ENCODE data around the gene MXD1.

The MXD1 gene

GRCh38 chr2:69977186-69977585, 62.3 kb downstream of the MXD1 start:
- no peak for TF ChIP-seq CTCF (IDR thresholded peaks at IDR 0.05; ENCODE audit: insufficient read depth, low read depth, low read length, missing control alignments)
- DNase-seq (ENCODE audit: low read depth): no peak
- H3K4me3 ChIP-seq (ENCODE audit: low read length): no peak overlapping the region

GRCh38 chr2:69977906-69978482, 63.1 kb downstream of the MXD1 start:
- no peak overlapping the region for H3K4me3 ChIP-seq (ENCODE audit: low read length)
- DNase-seq (ENCODE audit: low read depth): no peak
- no peak for TF ChIP-seq CTCF (IDR thresholded peaks at IDR 0.05; ENCODE audit: insufficient read depth, low read depth, low read length, missing control alignments)

- H3K4me3 ChIP-seq (ENCODE audit: low read length): no peak overlapping the region
- DNase-seq (ENCODE audit: low read depth): no peak
- no peak for TF ChIP-seq CTCF (IDR thresholded peaks at IDR 0.05; ENCODE audit: insufficient read depth, low read depth, low read length, missing control alignments)
These were observed 65.2 kb downstream of the MXD1 start for GRCh38 chr2:69979902-69980807.

- no peak for TF ChIP-seq CTCF (IDR thresholded peaks at IDR 0.05; ENCODE audit: insufficient read depth, low read depth, low read length, missing control alignments)
- DNase-seq (ENCODE audit: low read depth): no peak
- no peak overlapping the region for H3K4me3 ChIP-seq (ENCODE audit: low read length)
These were observed 68.6 kb downstream of the MXD1 start for GRCh38 chr2:69983392-69983966.

GRCh38 chr2:69985216-69985615, 70.3 kb downstream of the MXD1 start:
- H3K4me3 ChIP-seq (ENCODE audit: low read length): no peak overlapping the region
- no peak for TF ChIP-seq CTCF (IDR thresholded peaks at IDR 0.05; ENCODE audit: insufficient read depth, low read depth, low read length, missing control alignments)
- no peak for DNase-seq (ENCODE audit: low read depth)

- TF ChIP-seq CTCF (IDR thresholded peaks at IDR 0.05; ENCODE audit: insufficient read depth, low read depth, low read length, missing control alignments): no peak
- H3K4me3 ChIP-seq (ENCODE audit: low read length): no peak overlapping the region
- DNase-seq (ENCODE audit: low read depth): no peak
These were observed 70.8 kb downstream of the MXD1 start for GRCh38 chr2:69985688-69986087.

All from epithelial cell of esophagus (primary cell).